ENCODE measurements around the gene CUX1. TPM values are rescaled to one million over a fixed set of nuclear protein-coding genes. Genes with fewer than 3 reads are reported as not detected.
A peak's percentile ranks its signal among the peaks of the same experiment; 100 is the strongest.

CUX1 gene
- total and polyA plus RNA-seq, 2 of the 13 experiments (the other 11 are each of a cell fraction or from before 2014, with no cell fraction given) = 13.7 to 14.9 TPM

DNA sequence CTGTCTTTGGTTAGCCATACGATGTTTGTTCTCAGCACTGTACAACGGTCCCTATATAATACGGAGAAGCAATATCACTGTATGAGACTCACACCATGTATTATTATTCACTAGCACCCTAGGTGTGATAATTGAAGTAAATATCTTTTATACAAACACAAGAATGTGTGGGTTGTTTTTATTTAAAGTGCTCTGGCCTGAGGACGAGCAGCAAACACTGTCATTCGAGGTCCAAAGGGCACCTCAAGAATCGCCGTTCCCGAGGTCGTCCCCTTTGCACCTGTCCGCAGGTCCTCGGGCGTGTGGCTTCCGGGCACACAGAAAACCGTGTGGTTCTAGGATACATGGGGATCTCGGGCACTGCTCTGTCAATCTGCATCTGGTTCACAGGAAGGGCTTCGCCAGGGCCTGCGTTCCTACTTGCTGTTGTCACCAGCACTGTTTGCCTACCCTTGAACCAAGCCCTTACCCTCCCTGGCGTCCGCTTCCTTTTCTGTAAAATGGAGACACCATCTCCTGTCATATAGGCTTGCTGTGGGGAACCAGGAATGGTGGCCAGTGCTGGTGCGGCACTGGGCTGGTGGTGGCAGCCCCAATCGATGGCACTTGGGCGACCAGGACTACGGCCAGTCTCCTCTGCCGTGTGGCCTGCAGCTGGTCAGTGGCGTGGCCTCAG, 440.8 kb downstream of the CUX1 start (continued):
- TF ChIP-seq ZNF589 (CRISPR knock-in tag; conservative IDR thresholded peaks at IDR 0.05) (peak; percentile 64; the same call in 1 of the 2 replicates), ZNF12 (CRISPR knock-in tag; IDR thresholded peaks at IDR 0.05) (0 out of 2 replicates have a peak, but pooled peaks have one; percentile 14), ZFX (CRISPR knock-in tag; IDR thresholded peaks at IDR 0.05; ENCODE audit: low read depth) (peak; percentile 86), PHF21A (CRISPR knock-in tag; IDR thresholded peaks at IDR 0.05) (peak; percentile 96), ZNF782 (CRISPR knock-in tag; IDR thresholded peaks at IDR 0.05; ENCODE audit: borderline replicate concordance) (peak; percentile 55; the same call in 1 of the 2 replicates), RELA (CRISPR knock-in tag; IDR thresholded peaks at IDR 0.05) (no peak), MAFK (conservative IDR thresholded peaks at IDR 0.05 in 1 of 2, IDR thresholded peaks at IDR 0.05 in 1 of 2; ENCODE audit: low read length in 2 of 2) (no peak), MAF1 (CRISPR knock-in tag; IDR thresholded peaks at IDR 0.05; ENCODE audit: borderline replicate concordance) (0 out of 2 replicates have a peak, but pooled peaks have one; percentile 42), TBL1XR1 (IDR thresholded peaks at IDR 0.05; ENCODE audit: borderline replicate concordance, low read length, partially characterized antibody) (no peak), ZNF562 (CRISPR knock-in tag; IDR thresholded peaks at IDR 0.05; ENCODE audit: borderline replicate concordance) (no peak), RXRB (CRISPR knock-in tag; IDR thresholded peaks at IDR 0.05; ENCODE audit: borderline replicate concordance) (peak; percentile 92), NFE2 (CRISPR knock-in tag; IDR thresholded peaks at IDR 0.05) (no peak), RORA (CRISPR knock-in tag; IDR thresholded peaks at IDR 0.05) (no peak), NPAS2 (CRISPR knock-in tag; IDR thresholded peaks at IDR 0.05; ENCODE audit: borderline replicate concordance) (no peak), AKAP8 (CRISPR knock-in tag; IDR thresholded peaks at IDR 0.05) (no peak), HOXA9 (CRISPR knock-in tag; IDR thresholded peaks at IDR 0.05; ENCODE audit: borderline replicate concordance) (peak; percentile 81; the same call in 1 of the 2 replicates), SP5 (CRISPR knock-in tag; IDR thresholded peaks at IDR 0.05; ENCODE audit: borderline replicate concordance, low read depth) (peak; percentile 26; the same call in 1 of the 2 replicates)
- TF ChIP-seq, protein P1, sequence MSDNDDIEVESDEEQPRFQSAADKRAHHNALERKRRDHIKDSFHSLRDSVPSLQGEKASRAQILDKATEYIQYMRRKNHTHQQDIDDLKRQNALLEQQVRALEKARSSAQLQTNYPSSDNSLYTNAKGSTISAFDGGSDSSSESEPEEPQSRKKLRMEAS (IDR thresholded peaks at IDR 0.05) = peak; percentile 93
- TF ChIP-seq, protein P2, sequence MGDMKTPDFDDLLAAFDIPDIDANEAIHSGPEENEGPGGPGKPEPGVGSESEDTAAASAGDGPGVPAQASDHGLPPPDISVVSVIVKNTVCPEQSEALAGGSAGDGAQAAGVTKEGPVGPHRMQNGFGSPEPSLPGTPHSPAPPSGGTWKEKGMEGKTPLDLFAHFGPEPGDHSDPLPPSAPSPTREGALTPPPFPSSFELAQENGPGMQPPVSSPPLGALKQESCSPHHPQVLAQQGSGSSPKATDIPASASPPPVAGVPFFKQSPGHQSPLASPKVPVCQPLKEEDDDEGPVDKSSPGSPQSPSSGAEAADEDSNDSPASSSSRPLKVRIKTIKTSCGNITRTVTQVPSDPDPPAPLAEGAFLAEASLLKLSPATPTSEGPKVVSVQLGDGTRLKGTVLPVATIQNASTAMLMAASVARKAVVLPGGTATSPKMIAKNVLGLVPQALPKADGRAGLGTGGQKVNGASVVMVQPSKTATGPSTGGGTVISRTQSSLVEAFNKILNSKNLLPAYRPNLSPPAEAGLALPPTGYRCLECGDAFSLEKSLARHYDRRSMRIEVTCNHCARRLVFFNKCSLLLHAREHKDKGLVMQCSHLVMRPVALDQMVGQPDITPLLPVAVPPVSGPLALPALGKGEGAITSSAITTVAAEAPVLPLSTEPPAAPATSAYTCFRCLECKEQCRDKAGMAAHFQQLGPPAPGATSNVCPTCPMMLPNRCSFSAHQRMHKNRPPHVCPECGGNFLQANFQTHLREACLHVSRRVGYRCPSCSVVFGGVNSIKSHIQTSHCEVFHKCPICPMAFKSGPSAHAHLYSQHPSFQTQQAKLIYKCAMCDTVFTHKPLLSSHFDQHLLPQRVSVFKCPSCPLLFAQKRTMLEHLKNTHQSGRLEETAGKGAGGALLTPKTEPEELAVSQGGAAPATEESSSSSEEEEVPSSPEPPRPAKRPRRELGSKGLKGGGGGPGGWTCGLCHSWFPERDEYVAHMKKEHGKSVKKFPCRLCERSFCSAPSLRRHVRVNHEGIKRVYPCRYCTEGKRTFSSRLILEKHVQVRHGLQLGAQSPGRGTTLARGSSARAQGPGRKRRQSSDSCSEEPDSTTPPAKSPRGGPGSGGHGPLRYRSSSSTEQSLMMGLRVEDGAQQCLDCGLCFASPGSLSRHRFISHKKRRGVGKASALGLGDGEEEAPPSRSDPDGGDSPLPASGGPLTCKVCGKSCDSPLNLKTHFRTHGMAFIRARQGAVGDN (CRISPR knock-in tag; IDR thresholded peaks at IDR 0.05) = peak; percentile 100
- TF ChIP-seq, protein P3, sequence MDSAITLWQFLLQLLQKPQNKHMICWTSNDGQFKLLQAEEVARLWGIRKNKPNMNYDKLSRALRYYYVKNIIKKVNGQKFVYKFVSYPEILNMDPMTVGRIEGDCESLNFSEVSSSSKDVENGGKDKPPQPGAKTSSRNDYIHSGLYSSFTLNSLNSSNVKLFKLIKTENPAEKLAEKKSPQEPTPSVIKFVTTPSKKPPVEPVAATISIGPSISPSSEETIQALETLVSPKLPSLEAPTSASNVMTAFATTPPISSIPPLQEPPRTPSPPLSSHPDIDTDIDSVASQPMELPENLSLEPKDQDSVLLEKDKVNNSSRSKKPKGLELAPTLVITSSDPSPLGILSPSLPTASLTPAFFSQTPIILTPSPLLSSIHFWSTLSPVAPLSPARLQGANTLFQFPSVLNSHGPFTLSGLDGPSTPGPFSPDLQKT (CRISPR knock-in tag; IDR thresholded peaks at IDR 0.05; ENCODE audit: borderline replicate concordance) = no peak
- TF ChIP-seq, protein P4, sequence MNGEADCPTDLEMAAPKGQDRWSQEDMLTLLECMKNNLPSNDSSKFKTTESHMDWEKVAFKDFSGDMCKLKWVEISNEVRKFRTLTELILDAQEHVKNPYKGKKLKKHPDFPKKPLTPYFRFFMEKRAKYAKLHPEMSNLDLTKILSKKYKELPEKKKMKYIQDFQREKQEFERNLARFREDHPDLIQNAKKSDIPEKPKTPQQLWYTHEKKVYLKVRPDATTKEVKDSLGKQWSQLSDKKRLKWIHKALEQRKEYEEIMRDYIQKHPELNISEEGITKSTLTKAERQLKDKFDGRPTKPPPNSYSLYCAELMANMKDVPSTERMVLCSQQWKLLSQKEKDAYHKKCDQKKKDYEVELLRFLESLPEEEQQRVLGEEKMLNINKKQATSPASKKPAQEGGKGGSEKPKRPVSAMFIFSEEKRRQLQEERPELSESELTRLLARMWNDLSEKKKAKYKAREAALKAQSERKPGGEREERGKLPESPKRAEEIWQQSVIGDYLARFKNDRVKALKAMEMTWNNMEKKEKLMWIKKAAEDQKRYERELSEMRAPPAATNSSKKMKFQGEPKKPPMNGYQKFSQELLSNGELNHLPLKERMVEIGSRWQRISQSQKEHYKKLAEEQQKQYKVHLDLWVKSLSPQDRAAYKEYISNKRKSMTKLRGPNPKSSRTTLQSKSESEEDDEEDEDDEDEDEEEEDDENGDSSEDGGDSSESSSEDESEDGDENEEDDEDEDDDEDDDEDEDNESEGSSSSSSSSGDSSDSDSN (CRISPR knock-in tag; IDR thresholded peaks at IDR 0.05) = peak; percentile 61
